Measurements from ENCODE around the gene ADAMTS6.
"Not testable (repeated sequence)": the region's sequence is repeated elsewhere in the genome, so short reads cannot be mapped to it uniquely, and the experiment has no call there.

The ADAMTS6 gene

GRCh38 chr5:65359981-65360380 lies 121.7 kb downstream of the ADAMTS6 start:
- FAIRE-seq = no peak

GRCh38 chr5:65359569-65359968 lies 122.2 kb downstream of the ADAMTS6 start:
- FAIRE-seq = no peak

GRCh38 chr5:65356274-65356673 lies 125.4 kb downstream of the ADAMTS6 start:
- FAIRE-seq = no peak

- no peak for FAIRE-seq
Observed at GRCh38 chr5:65355301-65355700, 126.4 kb downstream of the ADAMTS6 start.

- no peak for FAIRE-seq
Observed at GRCh38 chr5:65341835-65342234, 139.9 kb downstream of the ADAMTS6 start.

- no peak for FAIRE-seq
Observed at GRCh38 chr5:65338606-65339151, 143.0 kb downstream of the ADAMTS6 start.

GRCh38 chr5:65334077-65334476 lies 147.6 kb downstream of the ADAMTS6 start:
- FAIRE-seq = no peak

- no peak for FAIRE-seq
Observed at GRCh38 chr5:65332591-65332990, 149.1 kb downstream of the ADAMTS6 start.

GRCh38 chr5:65329266-65329665 lies 152.5 kb downstream of the ADAMTS6 start:
- FAIRE-seq = no peak

GRCh38 chr5:65327582-65327981 lies 154.1 kb downstream of the ADAMTS6 start:
- FAIRE-seq = no peak

- no peak for FAIRE-seq
Observed at GRCh38 chr5:65326922-65327321, 154.8 kb downstream of the ADAMTS6 start.

- FAIRE-seq = no peak
Observed at GRCh38 chr5:65324226-65324625, 157.5 kb downstream of the ADAMTS6 start.

- FAIRE-seq = not testable (repeated sequence)
Observed at GRCh38 chr5:65320704-65321103, 161.0 kb downstream of the ADAMTS6 start.

GRCh38 chr5:65320250-65320649 lies 161.5 kb downstream of the ADAMTS6 start:
- FAIRE-seq = no peak

GRCh38 chr5:65307931-65308330 lies 173.8 kb downstream of the ADAMTS6 start:
- no peak for FAIRE-seq

- FAIRE-seq = no peak
Observed at GRCh38 chr5:65307088-65307487, 174.6 kb downstream of the ADAMTS6 start.

GRCh38 chr5:65305913-65306312 lies 175.8 kb downstream of the ADAMTS6 start:
- FAIRE-seq = no peak

- FAIRE-seq = no peak
Observed at GRCh38 chr5:65299861-65300260, 181.9 kb downstream of the ADAMTS6 start.

- no peak for FAIRE-seq
Observed at GRCh38 chr5:65296067-65296466, 185.7 kb downstream of the ADAMTS6 start.

- no peak for FAIRE-seq
Observed at GRCh38 chr5:65292196-65292595, 189.5 kb downstream of the ADAMTS6 start.

GRCh38 chr5:65290677-65291076 lies 191.0 kb downstream of the ADAMTS6 start:
- no peak for FAIRE-seq

- no peak for FAIRE-seq
Observed at GRCh38 chr5:65288657-65289056, 193.1 kb downstream of the ADAMTS6 start.

GRCh38 chr5:65279603-65280002 lies 202.1 kb downstream of the ADAMTS6 start:
- no peak for FAIRE-seq

GRCh38 chr5:65276178-65276890 lies 205.4 kb downstream of the ADAMTS6 start:
- no peak for FAIRE-seq

GRCh38 chr5:65271906-65272305 lies 209.8 kb downstream of the ADAMTS6 start:
- FAIRE-seq = no peak

Measured in colon (tissue), 2 donors.